ENCODE data around the gene GUSB. TPM values are rescaled to one million over a fixed set of nuclear protein-coding genes. Genes with fewer than 3 reads are reported as not detected.

GUSB gene
- total and polyA plus RNA-seq, 4 donors, result 45.2 to 94.7 (median 53.0) TPM

DNA sequence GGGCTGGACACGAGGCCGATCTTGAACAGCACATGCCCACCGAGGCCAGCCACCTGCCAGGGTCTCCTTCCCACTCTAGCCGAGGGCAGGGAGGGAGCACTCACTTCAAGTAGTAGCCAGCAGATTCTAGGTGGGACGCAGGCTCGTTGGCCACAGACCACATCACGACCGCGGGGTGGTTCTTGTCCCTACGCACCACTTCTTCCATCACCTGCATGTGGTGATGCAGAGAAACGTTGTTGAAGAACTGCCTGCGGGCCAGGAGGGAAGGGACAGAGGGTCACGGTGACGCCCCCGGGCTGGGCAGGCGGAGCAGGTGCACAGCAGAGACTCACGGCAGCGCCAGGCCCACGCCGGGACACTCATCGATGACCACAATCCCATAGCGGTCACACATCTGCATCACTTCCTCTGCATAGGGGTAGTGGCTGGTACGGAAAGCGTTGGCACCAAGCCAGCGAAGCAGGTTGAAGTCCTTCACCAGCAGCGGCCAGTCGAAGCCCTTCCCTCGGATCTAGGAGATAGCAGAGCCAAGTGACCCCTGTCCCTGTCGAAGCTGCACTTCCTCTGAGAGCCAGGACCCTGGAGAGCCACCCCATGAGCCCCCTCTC is 7.7 kb downstream of the GUSB start:
- TF ChIP-seq JUND (IDR thresholded peaks at IDR 0.05), result no peak

DNA sequence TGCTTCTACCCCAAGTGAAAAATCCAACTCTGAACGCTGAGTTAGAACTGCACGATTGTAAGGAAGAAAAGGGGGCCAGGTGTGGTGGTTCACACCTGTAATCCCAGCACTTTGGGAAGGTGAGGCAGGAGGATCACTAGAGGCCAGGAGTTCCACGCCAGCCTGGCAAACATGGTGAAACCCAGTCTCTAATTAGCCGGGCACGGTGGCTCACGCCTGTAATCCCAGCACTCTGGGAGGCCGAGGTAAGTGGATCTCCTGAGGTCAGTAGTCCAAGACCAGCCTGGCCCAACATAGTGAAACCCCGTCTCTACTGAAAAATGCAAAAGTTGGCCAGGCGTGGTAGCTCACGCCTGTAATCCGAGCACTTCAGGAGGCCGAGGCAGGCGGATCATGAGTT is 9.0 kb downstream of the GUSB start:
- Histone ChIP-seq H3K4me1 (ENCODE audit: control insufficient read depth in 4 of 4, insufficient read depth in 4 of 4, low read length in 3 of 4) (peaks cover 0 to 4% (median 0%) of the 10 kb centered on the region in 4 donors), H3K27me3 (ENCODE audit: control insufficient read depth in 4 of 4, insufficient read depth in 4 of 4, low read length in 3 of 4) (no peaks in the 10 kb centered on the region), H3K36me3 (ENCODE audit: control insufficient read depth in 4 of 4, insufficient read depth in 3 of 4, low read depth in 1 of 4, low read length in 3 of 4) (peaks cover 12 to 71% (median 41%) of the 10 kb centered on the region in 4 donors), H3K9ac (ENCODE audit: low read depth in 1 of 2, low read length in 2 of 2) (no peak overlapping the region), H3K9me3 (ENCODE audit: control insufficient read depth in 4 of 4, low read length in 3 of 4) (no peaks in the 10 kb centered on the region), H3K27ac (ENCODE audit: low read depth in 1 of 2, low read length in 2 of 2) (no peak overlapping the region), H3K4me3 (ENCODE audit: low read depth in 1 of 3, low read length in 3 of 3) (no peak overlapping the region)
- 98% methylated on average over 13 of the region's 13 CpGs for WGBS
- no peak for DNase-seq (ENCODE audit: low spot score)
- TF ChIP-seq, protein P1, sequence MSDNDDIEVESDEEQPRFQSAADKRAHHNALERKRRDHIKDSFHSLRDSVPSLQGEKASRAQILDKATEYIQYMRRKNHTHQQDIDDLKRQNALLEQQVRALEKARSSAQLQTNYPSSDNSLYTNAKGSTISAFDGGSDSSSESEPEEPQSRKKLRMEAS (IDR thresholded peaks at IDR 0.05), result no peak
- TF ChIP-seq HNF4G (IDR thresholded peaks at IDR 0.05), result no peak
- TF ChIP-seq SP1 (IDR thresholded peaks at IDR 0.05), result no peak
- TF ChIP-seq JUND (IDR thresholded peaks at IDR 0.05), result no peak
- TF ChIP-seq, protein P2, sequence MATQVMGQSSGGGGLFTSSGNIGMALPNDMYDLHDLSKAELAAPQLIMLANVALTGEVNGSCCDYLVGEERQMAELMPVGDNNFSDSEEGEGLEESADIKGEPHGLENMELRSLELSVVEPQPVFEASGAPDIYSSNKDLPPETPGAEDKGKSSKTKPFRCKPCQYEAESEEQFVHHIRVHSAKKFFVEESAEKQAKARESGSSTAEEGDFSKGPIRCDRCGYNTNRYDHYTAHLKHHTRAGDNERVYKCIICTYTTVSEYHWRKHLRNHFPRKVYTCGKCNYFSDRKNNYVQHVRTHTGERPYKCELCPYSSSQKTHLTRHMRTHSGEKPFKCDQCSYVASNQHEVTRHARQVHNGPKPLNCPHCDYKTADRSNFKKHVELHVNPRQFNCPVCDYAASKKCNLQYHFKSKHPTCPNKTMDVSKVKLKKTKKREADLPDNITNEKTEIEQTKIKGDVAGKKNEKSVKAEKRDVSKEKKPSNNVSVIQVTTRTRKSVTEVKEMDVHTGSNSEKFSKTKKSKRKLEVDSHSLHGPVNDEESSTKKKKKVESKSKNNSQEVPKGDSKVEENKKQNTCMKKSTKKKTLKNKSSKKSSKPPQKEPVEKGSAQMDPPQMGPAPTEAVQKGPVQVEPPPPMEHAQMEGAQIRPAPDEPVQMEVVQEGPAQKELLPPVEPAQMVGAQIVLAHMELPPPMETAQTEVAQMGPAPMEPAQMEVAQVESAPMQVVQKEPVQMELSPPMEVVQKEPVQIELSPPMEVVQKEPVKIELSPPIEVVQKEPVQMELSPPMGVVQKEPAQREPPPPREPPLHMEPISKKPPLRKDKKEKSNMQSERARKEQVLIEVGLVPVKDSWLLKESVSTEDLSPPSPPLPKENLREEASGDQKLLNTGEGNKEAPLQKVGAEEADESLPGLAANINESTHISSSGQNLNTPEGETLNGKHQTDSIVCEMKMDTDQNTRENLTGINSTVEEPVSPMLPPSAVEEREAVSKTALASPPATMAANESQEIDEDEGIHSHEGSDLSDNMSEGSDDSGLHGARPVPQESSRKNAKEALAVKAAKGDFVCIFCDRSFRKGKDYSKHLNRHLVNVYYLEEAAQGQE (IDR thresholded peaks at IDR 0.05), result no peak

More for the DNA sequence above, 7.7 kb downstream of the GUSB start:
- peaks cover 12 to 70% (median 40%) of the 10 kb centered on the region in 4 donors for H3K36me3 ChIP-seq (ENCODE audit: control insufficient read depth in 4 of 4, insufficient read depth in 3 of 4, low read depth in 1 of 4, low read length in 3 of 4)
- H3K27me3 ChIP-seq (ENCODE audit: control insufficient read depth in 4 of 4, insufficient read depth in 4 of 4, low read length in 3 of 4), result no peaks in the 10 kb centered on the region
- WGBS, result 82% methylated on average over 29 of the region's 29 CpGs
- peaks cover 0 to 4% (median 0%) of the 10 kb centered on the region in 4 donors for H3K4me1 ChIP-seq (ENCODE audit: control insufficient read depth in 4 of 4, insufficient read depth in 4 of 4, low read length in 3 of 4)
- H3K4me3 ChIP-seq (ENCODE audit: low read depth in 1 of 3, low read length in 3 of 3), result no peak overlapping the region
- H3K9me3 ChIP-seq (ENCODE audit: control insufficient read depth in 4 of 4, low read length in 3 of 4), result no peaks in the 10 kb centered on the region
- H3K27ac ChIP-seq (ENCODE audit: low read depth in 1 of 2, low read length in 2 of 2), result no peak overlapping the region
- no peak for DNase-seq (ENCODE audit: low spot score)
- H3K9ac ChIP-seq (ENCODE audit: low read depth in 1 of 2, low read length in 2 of 2), result no peak overlapping the region

DNA sequence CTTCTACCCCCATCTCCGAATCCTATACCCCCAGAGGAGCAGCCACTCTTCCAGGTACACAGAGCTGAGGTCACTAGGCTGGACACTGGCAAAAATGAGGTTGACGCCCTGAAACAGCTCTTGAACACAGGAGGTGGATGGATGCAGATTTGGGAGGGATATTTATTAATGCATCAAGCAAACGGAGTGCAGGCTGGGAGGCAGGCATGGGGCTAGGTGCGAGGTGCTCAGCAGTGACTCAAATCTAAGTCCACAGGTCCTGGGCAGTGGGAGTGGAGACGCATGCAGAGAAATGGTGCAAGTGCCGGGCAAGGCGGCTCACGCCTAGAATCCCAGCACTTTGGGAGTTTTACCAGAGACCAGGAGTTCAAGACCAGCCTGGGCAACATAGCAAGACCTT is 11.0 kb downstream of the GUSB start:
- no peak overlapping the region for H3K4me3 ChIP-seq (ENCODE audit: low read depth in 1 of 3, low read length in 3 of 3)
- H3K9me3 ChIP-seq (ENCODE audit: control insufficient read depth in 4 of 4, low read length in 3 of 4), result no peaks in the 10 kb centered on the region
- DNase-seq (ENCODE audit: low spot score), result no peak
- H3K27ac ChIP-seq (ENCODE audit: low read depth in 1 of 2, low read length in 2 of 2), result no peak overlapping the region
- H3K9ac ChIP-seq (ENCODE audit: low read depth in 1 of 2, low read length in 2 of 2), result no peak overlapping the region
- WGBS, result 98% methylated on average over 8 of the region's 8 CpGs
- no peaks in the 10 kb centered on the region for H3K27me3 ChIP-seq (ENCODE audit: control insufficient read depth in 4 of 4, insufficient read depth in 4 of 4, low read length in 3 of 4)
- peaks cover 15 to 83% (median 53%) of the 10 kb centered on the region in 4 donors for H3K36me3 ChIP-seq (ENCODE audit: control insufficient read depth in 4 of 4, insufficient read depth in 3 of 4, low read depth in 1 of 4, low read length in 3 of 4)
- H3K4me1 ChIP-seq (ENCODE audit: control insufficient read depth in 4 of 4, insufficient read depth in 4 of 4, low read length in 3 of 4), result peaks cover 0 to 4% (median 0%) of the 10 kb centered on the region in 4 donors
- TF ChIP-seq, protein P3, sequence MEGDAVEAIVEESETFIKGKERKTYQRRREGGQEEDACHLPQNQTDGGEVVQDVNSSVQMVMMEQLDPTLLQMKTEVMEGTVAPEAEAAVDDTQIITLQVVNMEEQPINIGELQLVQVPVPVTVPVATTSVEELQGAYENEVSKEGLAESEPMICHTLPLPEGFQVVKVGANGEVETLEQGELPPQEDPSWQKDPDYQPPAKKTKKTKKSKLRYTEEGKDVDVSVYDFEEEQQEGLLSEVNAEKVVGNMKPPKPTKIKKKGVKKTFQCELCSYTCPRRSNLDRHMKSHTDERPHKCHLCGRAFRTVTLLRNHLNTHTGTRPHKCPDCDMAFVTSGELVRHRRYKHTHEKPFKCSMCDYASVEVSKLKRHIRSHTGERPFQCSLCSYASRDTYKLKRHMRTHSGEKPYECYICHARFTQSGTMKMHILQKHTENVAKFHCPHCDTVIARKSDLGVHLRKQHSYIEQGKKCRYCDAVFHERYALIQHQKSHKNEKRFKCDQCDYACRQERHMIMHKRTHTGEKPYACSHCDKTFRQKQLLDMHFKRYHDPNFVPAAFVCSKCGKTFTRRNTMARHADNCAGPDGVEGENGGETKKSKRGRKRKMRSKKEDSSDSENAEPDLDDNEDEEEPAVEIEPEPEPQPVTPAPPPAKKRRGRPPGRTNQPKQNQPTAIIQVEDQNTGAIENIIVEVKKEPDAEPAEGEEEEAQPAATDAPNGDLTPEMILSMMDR (IDR thresholded peaks at IDR 0.05; ENCODE audit: low read depth, low read length, missing input control), result no peak
- TF ChIP-seq HNF4A (conservative IDR thresholded peaks at IDR 0.05) (no peak), HNF4G (IDR thresholded peaks at IDR 0.05) (no peak), TAF1 (conservative IDR thresholded peaks at IDR 0.05) (no peak), FOXA1 (IDR thresholded peaks at IDR 0.05) (no peak), NR2F2 (IDR thresholded peaks at IDR 0.05) (no peak), GABPA (IDR thresholded peaks at IDR 0.05 in 1 of 2, conservative IDR thresholded peaks at IDR 0.05 in 1 of 2) (no peak), FOXA2 (IDR thresholded peaks at IDR 0.05) (no peak), YY1 (IDR thresholded peaks at IDR 0.05) (no peak), RXRA (IDR thresholded peaks at IDR 0.05) (no peak), JUND (IDR thresholded peaks at IDR 0.05) (no peak), SP1 (IDR thresholded peaks at IDR 0.05) (no peak), EGR1 (IDR thresholded peaks at IDR 0.05; ENCODE audit: low read depth in 2 of 2) (no peak), RAD21 (IDR thresholded peaks at IDR 0.05) (no peak)
- TF ChIP-seq, protein P2 (IDR thresholded peaks at IDR 0.05), result no peak
- TF ChIP-seq, protein P1 (IDR thresholded peaks at IDR 0.05), result no peak
- TF ChIP-seq, protein P4, sequence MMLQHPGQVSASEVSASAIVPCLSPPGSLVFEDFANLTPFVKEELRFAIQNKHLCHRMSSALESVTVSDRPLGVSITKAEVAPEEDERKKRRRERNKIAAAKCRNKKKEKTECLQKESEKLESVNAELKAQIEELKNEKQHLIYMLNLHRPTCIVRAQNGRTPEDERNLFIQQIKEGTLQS (IDR thresholded peaks at IDR 0.05), result no peak

Data from liver (tissue), 9 donors.